Stimulated activated naive CD8-positive, alpha-beta T cell treated with anti-CD3 and anti-CD28 coated beads, Interleukin-15, amount 100 ng/mL, for 72 hours (primary cell): ENCODE data around the gene DCD.

Experiments used
- ATAC-seq: fragments of 150-1000 bp; cut with Tn5 transposase; 2 replicates; pipeline ENCODE4 v1.10.0; 2021; ENCODE audit warnings: mild to moderate bottlenecking, moderate library complexity
- DNase-seq, 2 donors: peaks; one replicate each; pipeline ENCODE4 v3.0.0; 2021 to 2022
- H3K27ac Mint-ChIP-seq, 2 donors: one replicate each; pipeline ENCODE4 v1.8.0; 2022; ENCODE audit warnings: mild to moderate bottlenecking in 2 of 2, mixed read lengths in 2 of 2, moderate library complexity in 2 of 2
- H3K27me3 Mint-ChIP-seq: one replicate; pipeline ENCODE4 v1.8.0; 2022; ENCODE audit warnings: mixed read lengths
- H3K4me1 Mint-ChIP-seq: one replicate; pipeline ENCODE4 v1.8.0; 2022; ENCODE audit warnings: mild to moderate bottlenecking, mixed read lengths
- H3K4me3 Mint-ChIP-seq, 2 donors: one replicate each; pipeline ENCODE4 v1.8.0; 2022; ENCODE audit warnings: mild to moderate bottlenecking in 2 of 2, mixed read lengths in 2 of 2, moderate library complexity in 1 of 2
- H3K9me3 Mint-ChIP-seq, 2 donors: one replicate each; pipeline ENCODE4 v1.8.0; 2022; ENCODE audit warnings: mixed read lengths in 2 of 2

The DCD gene

GRCh38 chr12:54629925-54630324 is 18.2 kb downstream of the DCD start:
- Mint-ChIP-seq H3K27me3 (peaks cover 57% of the 10 kb centered on the region), H3K4me3 (no peak overlapping the region), H3K9me3 (peaks cover 8 to 20% of the 10 kb centered on the region in 2 donors), H3K4me1 (peaks cover 8% of the 10 kb centered on the region), H3K27ac (no peak overlapping the region)
- DNase-seq (no peak), ATAC-seq (no peak)

- peaks cover 8% of the 10 kb centered on the region for H3K4me1 Mint-ChIP-seq
- peaks cover 69% of the 10 kb centered on the region for H3K27me3 Mint-ChIP-seq
- no peak for ATAC-seq
- no peak overlapping the region for H3K27ac Mint-ChIP-seq
- no peak overlapping the region for H3K4me3 Mint-ChIP-seq
- H3K9me3 Mint-ChIP-seq = peaks cover 8 to 20% of the 10 kb centered on the region in 2 donors
- no peak for DNase-seq
These were observed 19.8 kb downstream of the DCD start for GRCh38 chr12:54628186-54628846.

- ATAC-seq (no peak), DNase-seq (no peak)
- Mint-ChIP-seq H3K9me3 (peaks cover 8 to 20% of the 10 kb centered on the region in 2 donors), H3K27ac (no peak overlapping the region), H3K27me3 (peaks cover 69% of the 10 kb centered on the region), H3K4me3 (no peak overlapping the region), H3K4me1 (peaks cover 3% of the 10 kb centered on the region)
These were observed 20.9 kb downstream of the DCD start for GRCh38 chr12:54627304-54627703.

- Mint-ChIP-seq H3K27me3 (peaks cover 74% of the 10 kb centered on the region), H3K4me1 (no peaks in the 10 kb centered on the region), H3K9me3 (peaks cover 8 to 20% of the 10 kb centered on the region in 2 donors), H3K27ac (no peak overlapping the region), H3K4me3 (no peak overlapping the region)
- ATAC-seq (no peak), DNase-seq (no peak)
These were observed 22.6 kb downstream of the DCD start for GRCh38 chr12:54625598-54625997.

- ATAC-seq = no peak
- no peak for DNase-seq
- H3K27ac Mint-ChIP-seq = no peak overlapping the region
- H3K27me3 Mint-ChIP-seq = peaks cover 66% of the 10 kb centered on the region
- H3K4me3 Mint-ChIP-seq = no peak overlapping the region
- H3K4me1 Mint-ChIP-seq = no peaks in the 10 kb centered on the region
- peaks cover 8 to 20% of the 10 kb centered on the region in 2 donors for H3K9me3 Mint-ChIP-seq
These were observed 23.6 kb downstream of the DCD start for GRCh38 chr12:54624315-54625279.

GRCh38 chr12:54622463-54623183 is 25.5 kb downstream of the DCD start:
- ATAC-seq = no peak

GRCh38 chr12:54616933-54617680 is 31.1 kb downstream of the DCD start:
- H3K4me3 Mint-ChIP-seq = no peak overlapping the region
- DNase-seq = no peak
- no peak for ATAC-seq
- H3K9me3 Mint-ChIP-seq = no peaks in the 10 kb centered on the region
- no peak overlapping the region for H3K27ac Mint-ChIP-seq
- H3K27me3 Mint-ChIP-seq = peaks cover 60% of the 10 kb centered on the region
- peaks cover 8% of the 10 kb centered on the region for H3K4me1 Mint-ChIP-seq

More at GRCh38 chr12:54622463-54623183, 25.5 kb downstream of the DCD start:
- H3K27ac Mint-ChIP-seq = no peak overlapping the region
- no peak for DNase-seq
- H3K9me3 Mint-ChIP-seq = peaks cover 8 to 14% of the 10 kb centered on the region in 2 donors
- H3K27me3 Mint-ChIP-seq = peaks cover 77% of the 10 kb centered on the region
- no peak overlapping the region for H3K4me3 Mint-ChIP-seq
- no peaks in the 10 kb centered on the region for H3K4me1 Mint-ChIP-seq

GRCh38 chr12:54612225-54612750 is 35.9 kb downstream of the DCD start:
- H3K9me3 Mint-ChIP-seq = no peaks in the 10 kb centered on the region
- H3K4me1 Mint-ChIP-seq = peaks cover 7% of the 10 kb centered on the region
- H3K27me3 Mint-ChIP-seq = peaks cover 44% of the 10 kb centered on the region
- H3K4me3 Mint-ChIP-seq = no peak overlapping the region
- no peak overlapping the region for H3K27ac Mint-ChIP-seq
- ATAC-seq (no peak), DNase-seq (no peak)

GRCh38 chr12:54611715-54612149 is 36.4 kb downstream of the DCD start:
- DNase-seq (no peak), ATAC-seq (no peak)
- Mint-ChIP-seq H3K27ac (no peak overlapping the region), H3K4me1 (peaks cover 1% of the 10 kb centered on the region), H3K27me3 (peaks cover 38% of the 10 kb centered on the region), H3K9me3 (no peaks in the 10 kb centered on the region), H3K4me3 (no peak overlapping the region)

- Mint-ChIP-seq H3K9me3 (no peaks in the 10 kb centered on the region), H3K4me3 (no peak overlapping the region), H3K27ac (no peak overlapping the region), H3K4me1 (no peaks in the 10 kb centered on the region), H3K27me3 (peaks cover 15% of the 10 kb centered on the region)
- DNase-seq (peak in 1 of 2 donors; percentile 0), ATAC-seq (no peak)
These were observed 39.4 kb downstream of the DCD start for GRCh38 chr12:54608769-54609168.

- no peak for ATAC-seq
- H3K4me3 Mint-ChIP-seq = no peak overlapping the region
- no peaks in the 10 kb centered on the region for H3K9me3 Mint-ChIP-seq
- no peak overlapping the region for H3K27ac Mint-ChIP-seq
- H3K27me3 Mint-ChIP-seq = peaks cover 10% of the 10 kb centered on the region
- peaks cover 2% of the 10 kb centered on the region for H3K4me1 Mint-ChIP-seq
- DNase-seq = no peak
These were observed 40.0 kb downstream of the DCD start for GRCh38 chr12:54608156-54608555.

GRCh38 chr12:54606556-54606955 is 41.6 kb downstream of the DCD start:
- no peak for DNase-seq
- no peak overlapping the region for H3K27ac Mint-ChIP-seq
- ATAC-seq = no peak
- H3K4me1 Mint-ChIP-seq = peaks cover 7% of the 10 kb centered on the region
- no peak overlapping the region for H3K4me3 Mint-ChIP-seq
- H3K27me3 Mint-ChIP-seq = peaks cover 8% of the 10 kb centered on the region
- no peaks in the 10 kb centered on the region for H3K9me3 Mint-ChIP-seq

GRCh38 chr12:54605138-54605970 is 42.8 kb downstream of the DCD start:
- DNase-seq = no peak
- no peak for ATAC-seq
- Mint-ChIP-seq H3K27me3 (peaks cover 8% of the 10 kb centered on the region), H3K27ac (no peak overlapping the region), H3K9me3 (no peaks in the 10 kb centered on the region), H3K4me1 (peaks cover 7% of the 10 kb centered on the region), H3K4me3 (no peak overlapping the region)

- no peak for ATAC-seq
These were observed 43.7 kb downstream of the DCD start for GRCh38 chr12:54604436-54604835.

More at GRCh38 chr12:54604436-54604835, 43.7 kb downstream of the DCD start:
- no peak overlapping the region for H3K27ac Mint-ChIP-seq
- peaks cover 7% of the 10 kb centered on the region for H3K4me1 Mint-ChIP-seq
- H3K27me3 Mint-ChIP-seq = peaks cover 14% of the 10 kb centered on the region
- H3K4me3 Mint-ChIP-seq = no peak overlapping the region
- H3K9me3 Mint-ChIP-seq = no peaks in the 10 kb centered on the region
- no peak for DNase-seq
